Measurements from ENCODE around the gene IL17C.

DNA sequence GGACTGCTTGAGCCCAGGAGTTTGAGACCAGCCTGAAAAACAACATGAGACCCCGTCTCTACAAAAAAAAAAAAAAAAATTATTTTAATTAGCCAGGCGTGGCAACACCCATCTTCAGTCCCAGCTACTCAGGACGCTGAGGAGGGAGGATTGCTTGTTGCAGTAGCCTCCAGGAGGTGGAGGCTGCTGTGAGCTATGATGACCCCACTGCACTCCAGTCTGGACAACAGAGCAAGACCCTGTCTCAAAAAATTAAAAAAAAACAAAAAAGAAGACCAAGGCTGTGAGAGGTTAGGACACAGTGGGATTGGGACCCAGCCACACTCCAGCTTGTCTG lies 49.3 kb downstream of the IL17C start:
- TF ChIP-seq EZH2 (IDR thresholded peaks at IDR 0.05; ENCODE audit: borderline replicate concordance, low read length), result no peak
- TF ChIP-seq, protein P1, sequence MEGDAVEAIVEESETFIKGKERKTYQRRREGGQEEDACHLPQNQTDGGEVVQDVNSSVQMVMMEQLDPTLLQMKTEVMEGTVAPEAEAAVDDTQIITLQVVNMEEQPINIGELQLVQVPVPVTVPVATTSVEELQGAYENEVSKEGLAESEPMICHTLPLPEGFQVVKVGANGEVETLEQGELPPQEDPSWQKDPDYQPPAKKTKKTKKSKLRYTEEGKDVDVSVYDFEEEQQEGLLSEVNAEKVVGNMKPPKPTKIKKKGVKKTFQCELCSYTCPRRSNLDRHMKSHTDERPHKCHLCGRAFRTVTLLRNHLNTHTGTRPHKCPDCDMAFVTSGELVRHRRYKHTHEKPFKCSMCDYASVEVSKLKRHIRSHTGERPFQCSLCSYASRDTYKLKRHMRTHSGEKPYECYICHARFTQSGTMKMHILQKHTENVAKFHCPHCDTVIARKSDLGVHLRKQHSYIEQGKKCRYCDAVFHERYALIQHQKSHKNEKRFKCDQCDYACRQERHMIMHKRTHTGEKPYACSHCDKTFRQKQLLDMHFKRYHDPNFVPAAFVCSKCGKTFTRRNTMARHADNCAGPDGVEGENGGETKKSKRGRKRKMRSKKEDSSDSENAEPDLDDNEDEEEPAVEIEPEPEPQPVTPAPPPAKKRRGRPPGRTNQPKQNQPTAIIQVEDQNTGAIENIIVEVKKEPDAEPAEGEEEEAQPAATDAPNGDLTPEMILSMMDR (IDR thresholded peaks at IDR 0.05; ENCODE audit: low read length), result no peak
